ENCODE results near the gene SLC49A4. TPM values are rescaled to one million over a fixed set of nuclear protein-coding genes. Genes with fewer than 3 reads are reported as not detected.
A peak's percentile ranks its signal among the peaks of the same experiment; 100 is the strongest.

The SLC49A4 gene
- polyA plus RNA-seq, 3 donors: 12.9 to 19.0 (median 18.6) TPM

DNA sequence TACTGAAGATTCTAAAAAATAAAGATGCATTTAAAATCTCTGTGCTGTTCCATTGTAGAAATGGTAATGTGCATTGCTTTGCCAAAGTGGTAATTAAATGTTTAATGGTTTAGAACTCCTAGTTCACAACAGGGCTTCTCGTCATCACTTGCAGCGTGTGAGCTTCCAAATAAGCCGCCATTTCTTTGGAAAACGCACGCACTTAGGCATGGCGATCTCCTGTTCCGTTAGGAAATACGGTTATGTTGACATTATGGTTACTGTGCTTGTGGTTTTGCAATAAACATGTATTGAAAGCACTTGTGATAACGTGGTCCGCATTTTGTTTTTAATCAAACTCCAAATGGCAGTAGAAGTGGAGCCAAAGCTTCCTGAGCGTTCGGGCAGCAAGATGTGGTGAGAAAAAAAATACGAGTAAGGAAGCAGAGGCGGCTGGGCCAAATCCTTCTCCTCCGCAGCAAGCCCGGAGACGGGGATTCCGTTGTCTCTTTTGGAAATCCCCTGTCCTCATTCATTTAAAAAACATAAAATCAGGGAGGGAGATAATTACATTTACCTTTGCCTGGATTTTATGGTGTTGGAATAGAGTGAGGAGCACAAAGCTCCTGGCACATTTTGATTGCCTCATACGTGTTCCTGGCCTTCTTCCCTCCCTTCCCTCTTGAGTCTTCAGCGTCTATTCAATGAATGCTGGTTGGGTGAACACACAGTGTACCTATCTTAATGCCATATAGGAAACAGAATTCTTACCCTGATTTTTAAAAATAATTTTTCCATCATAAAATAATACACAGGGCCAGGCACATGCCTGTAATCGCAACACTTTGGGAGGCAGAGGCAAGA, 97.5 kb downstream of the SLC49A4 start:
- Histone ChIP-seq H3K36me3 (replicated peaks in 1 of 2; ENCODE audit: control insufficient read depth in 1 of 2, insufficient read depth in 2 of 2, low read length in 2 of 2) (no peaks in the 10 kb centered on the region), H4K20me1 (ENCODE audit: insufficient read depth, low read length) (peaks cover 7% of the 10 kb centered on the region), H3K27me3 (ENCODE audit: control insufficient read depth in 2 of 2, insufficient read depth in 2 of 2, low read length in 2 of 2) (no peaks in the 10 kb centered on the region), H3K4me2 (replicated peaks; ENCODE audit: extremely low read depth, low read length, poor library complexity, severe bottlenecking) (no peak overlapping the region), H2AFZ (ENCODE audit: insufficient read depth, low read depth, low read length, poor library complexity, severe bottlenecking) (no peak overlapping the region), H3K9ac (ENCODE audit: insufficient read depth, low read length, poor library complexity, severe bottlenecking) (no peak overlapping the region), H3K4me1 (ENCODE audit: control insufficient read depth in 1 of 2, insufficient read depth in 2 of 2, low read length in 2 of 2) (peaks cover 0 to 7% of the 10 kb centered on the region in 2 donors), H3K9me3 (replicated peaks in 1 of 2; ENCODE audit: control insufficient read depth in 1 of 2, insufficient read depth in 1 of 2, low read length in 2 of 2) (no peaks in the 10 kb centered on the region), H3K27ac (ENCODE audit: low read depth in 1 of 2, low read length in 2 of 2) (no peak overlapping the region), H3K79me2 (ENCODE audit: insufficient read depth, low read length) (no peaks in the 10 kb centered on the region), H3K4me3 (replicated peaks in 1 of 3; ENCODE audit: low read depth in 2 of 3, low read length in 3 of 3) (no peak overlapping the region)
- TF ChIP-seq, protein P1, sequence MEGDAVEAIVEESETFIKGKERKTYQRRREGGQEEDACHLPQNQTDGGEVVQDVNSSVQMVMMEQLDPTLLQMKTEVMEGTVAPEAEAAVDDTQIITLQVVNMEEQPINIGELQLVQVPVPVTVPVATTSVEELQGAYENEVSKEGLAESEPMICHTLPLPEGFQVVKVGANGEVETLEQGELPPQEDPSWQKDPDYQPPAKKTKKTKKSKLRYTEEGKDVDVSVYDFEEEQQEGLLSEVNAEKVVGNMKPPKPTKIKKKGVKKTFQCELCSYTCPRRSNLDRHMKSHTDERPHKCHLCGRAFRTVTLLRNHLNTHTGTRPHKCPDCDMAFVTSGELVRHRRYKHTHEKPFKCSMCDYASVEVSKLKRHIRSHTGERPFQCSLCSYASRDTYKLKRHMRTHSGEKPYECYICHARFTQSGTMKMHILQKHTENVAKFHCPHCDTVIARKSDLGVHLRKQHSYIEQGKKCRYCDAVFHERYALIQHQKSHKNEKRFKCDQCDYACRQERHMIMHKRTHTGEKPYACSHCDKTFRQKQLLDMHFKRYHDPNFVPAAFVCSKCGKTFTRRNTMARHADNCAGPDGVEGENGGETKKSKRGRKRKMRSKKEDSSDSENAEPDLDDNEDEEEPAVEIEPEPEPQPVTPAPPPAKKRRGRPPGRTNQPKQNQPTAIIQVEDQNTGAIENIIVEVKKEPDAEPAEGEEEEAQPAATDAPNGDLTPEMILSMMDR (IDR thresholded peaks at IDR 0.05): no peak
- Mint-ChIP-seq H3K27me3 (ENCODE audit: low read depth in 3 of 3) (peaks cover 0 to 6% (median 0%) of the 10 kb centered on the region in 3 donors), H3K4me1 (peaks cover 16% of the 10 kb centered on the region), H3K4me3 (no peak overlapping the region), H3K9me3 (no peaks in the 10 kb centered on the region), H3K27ac (no peak overlapping the region), H3K36me3 (peaks cover 0 to 3% of the 10 kb centered on the region in 2 donors)
- intact Hi-C loops (cut with micrococcal nuclease): no loop called here
- no peak for DNase-seq
- WGBS (ENCODE audit: insufficient coverage): 96% methylated on average over 8 of the region's 21 CpGs

DNA sequence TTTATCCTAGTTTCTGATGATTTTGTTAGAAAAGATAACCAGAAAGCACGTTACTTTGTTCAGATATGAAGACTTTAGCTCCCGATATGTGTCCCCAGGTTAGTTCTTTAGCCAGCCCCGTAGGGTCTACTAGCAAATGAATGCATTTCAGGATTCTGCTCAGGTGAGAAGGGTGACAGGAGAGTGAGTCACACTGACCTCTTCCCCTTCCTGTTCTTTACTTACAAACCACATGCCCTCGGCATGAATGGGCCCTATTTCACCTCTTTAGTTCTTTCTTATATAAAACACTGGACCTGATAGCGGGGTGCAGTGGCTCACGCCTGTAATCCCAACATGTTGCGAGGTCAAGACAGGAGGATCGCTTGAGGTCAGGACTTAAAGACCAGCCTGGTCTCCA, 98.4 kb downstream of the SLC49A4 start:
- H3K9me3 Mint-ChIP-seq: no peaks in the 10 kb centered on the region
- peaks cover 0 to 3% of the 10 kb centered on the region in 2 donors for H3K36me3 Mint-ChIP-seq
- Histone ChIP-seq H3K4me1 (ENCODE audit: control insufficient read depth in 1 of 2, insufficient read depth in 2 of 2, low read length in 2 of 2) (peaks cover 0 to 7% of the 10 kb centered on the region in 2 donors), H3K36me3 (replicated peaks in 1 of 2; ENCODE audit: control insufficient read depth in 1 of 2, insufficient read depth in 2 of 2, low read length in 2 of 2) (no peaks in the 10 kb centered on the region), H3K9ac (ENCODE audit: insufficient read depth, low read length, poor library complexity, severe bottlenecking) (no peak overlapping the region), H3K27me3 (ENCODE audit: control insufficient read depth in 2 of 2, insufficient read depth in 2 of 2, low read length in 2 of 2) (no peaks in the 10 kb centered on the region), H2AFZ (ENCODE audit: insufficient read depth, low read depth, low read length, poor library complexity, severe bottlenecking) (no peak overlapping the region), H3K4me2 (replicated peaks; ENCODE audit: extremely low read depth, low read length, poor library complexity, severe bottlenecking) (no peak overlapping the region), H3K4me3 (replicated peaks in 1 of 3; ENCODE audit: low read depth in 2 of 3, low read length in 3 of 3) (no peak overlapping the region), H4K20me1 (ENCODE audit: insufficient read depth, low read length) (peaks cover 7% of the 10 kb centered on the region), H3K27ac (ENCODE audit: low read depth in 1 of 2, low read length in 2 of 2) (no peak overlapping the region), H3K9me3 (replicated peaks in 1 of 2; ENCODE audit: control insufficient read depth in 1 of 2, insufficient read depth in 1 of 2, low read length in 2 of 2) (no peaks in the 10 kb centered on the region), H3K79me2 (ENCODE audit: insufficient read depth, low read length) (no peaks in the 10 kb centered on the region)
- TF ChIP-seq, protein P1 (IDR thresholded peaks at IDR 0.05): no peak
- no peak overlapping the region for H3K4me3 Mint-ChIP-seq
- peak in 1 of 3 donors; percentile 13 for DNase-seq
- WGBS (ENCODE audit: insufficient coverage): 50% methylated on average over 2 of the region's 8 CpGs
- intact Hi-C loops (cut with micrococcal nuclease): no loop called here
- peaks cover 16% of the 10 kb centered on the region for H3K4me1 Mint-ChIP-seq
- H3K27ac Mint-ChIP-seq: no peak overlapping the region
- peaks cover 0 to 6% (median 0%) of the 10 kb centered on the region in 3 donors for H3K27me3 Mint-ChIP-seq (ENCODE audit: low read depth in 3 of 3)
